ENCODE measurements around the gene C1orf21.

DNA sequence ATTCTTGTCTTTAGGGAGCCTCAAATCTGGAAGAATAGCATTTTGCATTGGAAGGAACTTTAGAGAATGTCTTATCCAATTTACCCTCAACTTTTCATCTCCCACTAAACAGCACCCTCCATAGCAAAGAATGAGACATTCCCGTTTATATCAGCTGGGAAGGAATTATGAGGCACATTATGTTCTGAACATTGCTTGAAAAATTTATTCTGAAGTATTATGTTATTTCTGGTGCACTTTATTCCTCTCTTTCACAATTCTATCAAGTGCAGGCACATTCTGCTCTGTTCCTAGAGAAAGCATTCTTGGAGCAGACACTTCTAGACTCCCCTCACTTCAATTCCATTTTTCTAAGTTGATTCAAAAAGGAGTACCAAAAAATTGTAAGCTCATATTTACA is 220.0 kb downstream of the C1orf21 start:
- TF ChIP-seq CTCF (IDR thresholded peaks at IDR 0.05) (no peak), POLR2A (IDR thresholded peaks at IDR 0.05) (no peak)
